KBM-7 (cell line): ENCODE data around the gene FARSB.

Source experiments
- DNase-seq: peaks from one replicate; pipeline ENCODE4 v3.0.0-alpha.2; 2015
- in situ Hi-C: fragments of 300-500 bp; cut with MboI; formaldehyde crosslinking; loops from 2 replicates; pipeline ENCODE4 v1.14.3; 2020; ENCODE audit warnings: low sequenced_read_pairs, low pct_unique_long_range_greater_than_20kb, mixed read lengths

Gene FARSB

GRCh38 chr2:222523783-222524544, 131.9 kb downstream of the FARSB start:
- DNase-seq, result no peak
- in situ Hi-C loops, result no loop called here

DNA sequence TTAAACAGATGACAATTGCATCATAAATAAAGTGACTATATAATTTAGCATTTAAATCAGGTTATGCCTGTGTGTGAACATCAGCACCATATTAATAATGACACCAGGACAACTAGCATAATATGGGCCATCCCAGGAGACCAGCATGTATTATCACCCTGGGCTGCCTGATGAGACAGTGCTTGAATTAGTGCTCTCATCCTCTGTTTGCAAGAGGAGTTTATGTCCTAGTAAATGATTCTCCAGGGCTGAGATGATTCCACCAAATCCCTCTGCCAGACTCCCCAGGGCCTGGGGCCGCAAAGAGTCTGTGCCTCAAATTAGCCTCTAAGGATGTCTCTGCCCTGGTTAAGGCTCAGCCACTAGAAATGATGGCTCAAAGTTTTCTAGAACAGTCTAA, 133.8 kb downstream of the FARSB start:
- no peak for DNase-seq
- in situ Hi-C loops, result no loop called here

DNA sequence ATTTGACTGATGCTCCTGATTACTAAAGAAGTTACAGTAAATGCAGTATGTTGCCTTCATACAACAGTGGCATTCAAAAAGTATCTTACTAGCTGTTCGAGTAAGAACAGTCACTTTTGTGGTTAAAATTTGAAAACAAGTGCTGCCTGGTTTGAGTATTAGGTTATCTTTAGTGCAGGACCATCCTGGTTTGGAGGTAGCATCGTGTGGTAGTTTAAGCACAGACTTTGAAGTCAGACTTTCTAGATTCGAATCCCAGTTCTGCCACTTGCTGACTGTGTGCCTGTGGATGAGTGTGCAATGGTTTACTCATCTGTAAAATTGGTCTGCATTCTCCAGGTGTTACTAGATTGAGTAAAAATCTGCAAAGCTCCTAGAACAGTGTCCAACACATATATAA, 134.8 kb downstream of the FARSB start:
- no peak for DNase-seq
- in situ Hi-C loops, result no loop called here
